AG10803 (cell line): ENCODE measurements around the gene KIF2C.

Source experiments
- DNase-seq: peaks from one replicate; pipeline ENCODE4 v3.0.0; 2010; ENCODE audit warnings: low read depth
- H3K4me3 ChIP-seq: 2 replicates; pipeline ENCODE4 v1.5.1; 2011; ENCODE audit warnings: mild to moderate bottlenecking, low read length, control low read depth
- CTCF ChIP-seq: conservative IDR thresholded peaks from 2 replicates; pipeline ENCODE4 v1.5.1; 2011; ENCODE audit warnings: mild to moderate bottlenecking, low read length, control low read depth, inconsistent platforms

The KIF2C gene

DNA sequence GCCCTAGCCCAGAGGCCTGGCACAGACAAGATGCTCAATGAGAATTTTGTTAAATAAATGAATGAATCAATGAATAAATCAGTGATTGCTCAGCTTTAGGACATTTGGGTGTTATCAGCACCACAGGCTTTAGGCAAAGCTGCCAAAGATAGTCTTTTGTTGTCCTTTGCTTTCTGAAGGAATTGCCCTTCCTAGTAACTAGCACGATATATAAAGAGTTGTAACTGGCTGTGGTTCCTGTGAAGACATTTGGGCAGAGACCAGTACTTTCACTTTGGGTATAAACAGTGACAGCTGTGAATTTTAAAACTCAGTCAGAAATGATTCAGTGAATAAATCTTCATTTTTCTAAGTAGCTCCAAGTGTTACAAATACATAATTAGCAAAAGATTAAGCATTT is 22.0 kb upstream of the KIF2C start:
- H3K4me3 ChIP-seq: no peak overlapping the region
- TF ChIP-seq CTCF: no peak
- no peak for DNase-seq

GRCh38 chr1:44718091-44718490 is 21.5 kb upstream of the KIF2C start:
- H3K4me3 ChIP-seq: no peak overlapping the region
- TF ChIP-seq CTCF: no peak
- DNase-seq: no peak

- no peak for TF ChIP-seq CTCF
- no peak for DNase-seq
- H3K4me3 ChIP-seq: no peak overlapping the region
Measured at GRCh38 chr1:44719318-44719717, 20.3 kb upstream of the KIF2C start.

GRCh38 chr1:44720281-44720680 is 19.4 kb upstream of the KIF2C start:
- no peak for TF ChIP-seq CTCF
- DNase-seq: no peak
- H3K4me3 ChIP-seq: no peak overlapping the region

DNA sequence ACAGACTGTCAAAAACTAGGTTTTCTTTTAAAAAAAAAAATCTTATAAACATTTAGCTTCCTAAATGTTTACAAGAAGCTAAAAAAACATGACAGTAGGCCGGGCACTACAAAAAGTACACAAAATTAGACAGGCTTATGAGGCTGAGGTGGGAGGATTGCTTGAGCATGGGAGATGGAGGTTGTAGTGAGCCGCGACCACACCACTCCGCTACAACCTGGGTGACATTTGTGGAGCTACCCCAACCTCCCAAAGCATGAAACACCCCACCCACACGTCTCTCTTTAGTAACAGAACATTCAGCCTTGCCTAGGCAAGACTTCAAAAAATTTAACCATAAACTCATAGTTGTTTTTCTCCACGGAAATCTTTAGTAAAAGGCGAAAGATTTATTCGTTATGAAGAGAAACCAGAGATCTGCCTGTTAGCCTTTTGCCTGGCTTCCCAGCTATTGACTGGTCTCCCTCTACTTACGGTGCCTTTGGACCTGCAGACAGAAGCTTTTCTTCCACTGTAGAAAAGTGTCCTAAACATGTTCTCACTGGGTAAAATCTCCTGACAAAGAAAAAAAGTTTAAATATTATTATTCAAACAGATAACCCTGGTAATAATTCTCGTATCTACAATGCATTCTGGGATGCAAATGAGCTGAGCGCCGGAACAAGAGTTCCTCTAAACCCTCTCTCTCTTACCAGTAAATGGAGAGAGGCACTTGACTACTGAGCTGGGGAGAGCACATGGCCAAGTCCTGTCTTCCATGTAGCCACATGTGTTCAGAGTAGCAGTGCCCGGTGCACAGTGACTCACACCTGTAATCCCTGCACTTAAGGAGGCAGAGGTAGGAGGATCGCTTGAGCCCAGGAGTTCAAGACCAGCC is 17.9 kb upstream of the KIF2C start:
- DNase-seq: peak; percentile 83
- no peak for TF ChIP-seq CTCF
- no peak overlapping the region for H3K4me3 ChIP-seq

DNA sequence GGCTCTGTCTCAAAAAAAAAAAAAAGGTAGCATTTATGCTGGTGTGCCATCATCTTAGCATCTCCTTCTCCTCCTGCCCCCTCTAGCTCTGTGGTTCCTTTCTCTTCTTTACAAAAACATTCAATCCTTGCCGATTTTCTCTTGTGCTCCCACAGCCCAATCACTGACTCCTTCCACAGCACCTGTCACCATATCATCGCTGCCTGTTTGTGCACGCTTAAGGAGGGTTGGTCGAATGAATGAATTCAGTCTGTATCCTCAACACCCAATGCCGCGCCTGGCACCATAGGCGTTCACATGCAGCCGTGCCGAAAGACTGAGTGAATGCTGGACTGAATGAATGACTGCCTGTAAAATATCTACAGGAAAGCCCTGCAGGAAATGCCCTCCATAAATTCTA is 16.6 kb upstream of the KIF2C start:
- no peak for DNase-seq
- H3K4me3 ChIP-seq: no peak overlapping the region

More for the DNA sequence above, 16.6 kb upstream of the KIF2C start:
- no peak for TF ChIP-seq CTCF
